HS-5 (cell line): ENCODE results near the gene NFATC4.

Experiments used
- DNase-seq: peaks from one replicate; pipeline ENCODE4 v3.0.0-alpha.2; 2012; ENCODE audit warnings: low read depth

Gene NFATC4

DNA sequence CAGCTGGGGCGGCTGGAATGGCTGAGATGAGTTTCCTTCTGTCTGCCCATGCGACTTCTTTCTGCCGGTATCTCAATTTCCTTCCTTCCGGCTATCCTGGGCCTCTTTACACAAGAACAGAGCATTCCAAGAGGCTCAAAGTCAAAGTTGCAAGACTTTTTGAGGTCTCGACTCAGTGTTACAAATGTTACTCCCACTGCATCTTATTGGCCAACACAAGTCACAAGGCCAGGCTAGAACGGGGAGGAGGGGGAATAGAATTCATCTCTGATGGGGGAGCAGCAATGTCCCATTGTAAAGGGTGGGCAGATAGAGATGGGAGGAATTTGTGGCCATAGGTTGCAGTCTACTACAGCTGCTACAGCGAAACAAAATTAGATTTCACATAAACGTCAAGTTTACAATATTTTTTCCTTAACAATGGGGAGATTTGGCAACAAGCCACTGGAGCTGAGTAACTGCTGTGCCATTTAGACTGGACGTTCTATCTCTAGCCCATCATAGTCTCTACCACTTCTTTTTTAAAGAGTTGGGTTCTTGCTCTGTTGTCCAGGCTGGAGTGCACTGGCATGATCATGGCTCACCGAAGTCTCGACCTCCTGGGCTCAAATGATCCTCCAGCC, 21.4 kb downstream of the NFATC4 start:
- no peak for DNase-seq

DNA sequence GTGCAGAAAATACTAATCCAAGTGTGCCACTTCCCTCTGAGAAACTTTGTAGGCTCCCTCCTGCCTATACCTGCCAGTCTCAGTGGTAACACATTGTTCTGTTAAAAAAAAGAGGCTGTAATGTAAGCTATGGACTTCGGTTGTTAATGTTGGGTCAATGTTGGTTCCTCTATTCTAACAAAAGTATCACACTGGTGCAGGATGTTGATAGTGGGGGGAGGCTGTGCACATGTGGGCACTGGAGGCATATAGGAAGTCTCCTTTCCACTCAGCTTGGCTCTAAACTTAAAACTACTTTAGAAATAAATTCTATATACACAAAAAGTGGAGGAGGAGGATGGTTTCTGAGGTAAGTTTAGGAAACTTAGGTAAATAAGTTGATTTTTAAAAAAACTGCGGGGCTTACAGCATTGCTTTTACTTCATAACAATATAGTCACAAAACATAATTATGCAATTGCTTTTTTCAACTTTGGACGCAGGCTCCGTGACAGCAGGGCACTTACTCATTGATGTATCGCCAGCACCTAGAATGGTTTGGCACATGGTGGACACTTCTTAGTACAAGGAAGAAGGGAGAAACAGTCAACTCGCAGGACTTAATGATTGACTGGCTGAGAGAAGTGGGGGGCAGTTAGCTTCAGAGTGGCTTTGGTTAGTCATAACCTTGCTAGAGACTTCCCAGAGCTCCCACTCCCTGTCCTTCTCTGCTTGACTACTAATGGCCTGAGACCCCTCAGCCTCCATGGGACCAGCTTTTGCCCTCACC, 22.9 kb downstream of the NFATC4 start:
- DNase-seq = no peak

DNA sequence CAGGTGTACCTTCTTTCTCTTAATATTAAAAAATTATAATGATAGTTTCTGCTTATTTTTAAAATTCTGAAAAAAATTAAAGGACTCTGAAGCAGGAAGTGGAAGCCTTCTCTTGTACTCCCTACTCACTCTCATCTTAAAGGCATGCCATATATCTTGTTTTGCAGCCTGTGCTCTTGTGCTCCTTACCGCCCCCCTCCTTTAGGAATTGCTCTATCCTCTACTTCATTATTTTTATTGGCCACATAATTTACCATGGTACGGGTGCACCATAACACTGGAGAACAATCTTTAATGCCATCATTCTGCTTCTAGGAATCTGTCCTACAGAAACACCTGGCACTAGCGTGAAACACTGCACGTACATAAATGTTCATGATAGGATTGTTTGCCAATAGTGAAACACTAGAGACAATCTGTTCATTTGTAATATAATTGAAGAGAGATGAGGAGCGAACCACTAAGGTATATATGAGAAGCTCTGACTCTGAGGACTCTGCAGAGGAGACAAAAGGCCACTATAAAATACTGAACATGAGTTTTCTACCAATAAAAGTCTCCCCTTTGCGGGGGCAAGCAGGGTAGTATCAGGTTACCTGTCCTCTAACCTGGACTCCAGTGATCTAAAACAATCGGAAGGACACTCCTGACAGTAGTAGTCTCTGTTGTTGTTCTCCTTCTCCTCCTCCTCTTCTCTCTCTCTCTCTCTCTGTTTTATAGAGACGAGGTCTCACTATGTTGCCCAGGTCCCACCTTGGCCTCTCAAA, 24.5 kb downstream of the NFATC4 start:
- DNase-seq = no peak

DNA sequence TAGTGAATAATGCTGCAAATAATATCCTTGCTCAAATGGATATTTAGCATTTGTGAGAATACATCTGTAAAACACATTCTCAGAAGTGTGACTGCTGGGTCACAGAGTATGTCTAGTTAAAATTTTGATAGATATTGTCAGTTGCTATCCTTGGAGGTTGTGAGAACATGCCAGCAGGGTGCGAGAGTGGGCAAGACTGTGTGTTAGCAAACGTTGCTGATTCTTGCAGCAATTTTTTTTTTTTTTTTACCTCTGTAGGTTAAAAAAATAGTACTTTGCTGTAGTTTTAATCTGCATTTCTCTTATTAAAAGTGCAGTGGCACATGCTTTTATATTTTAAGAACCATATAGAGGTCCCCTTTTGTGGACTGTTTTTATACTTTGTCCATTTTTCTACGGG, 26.3 kb downstream of the NFATC4 start:
- DNase-seq = no peak

DNA sequence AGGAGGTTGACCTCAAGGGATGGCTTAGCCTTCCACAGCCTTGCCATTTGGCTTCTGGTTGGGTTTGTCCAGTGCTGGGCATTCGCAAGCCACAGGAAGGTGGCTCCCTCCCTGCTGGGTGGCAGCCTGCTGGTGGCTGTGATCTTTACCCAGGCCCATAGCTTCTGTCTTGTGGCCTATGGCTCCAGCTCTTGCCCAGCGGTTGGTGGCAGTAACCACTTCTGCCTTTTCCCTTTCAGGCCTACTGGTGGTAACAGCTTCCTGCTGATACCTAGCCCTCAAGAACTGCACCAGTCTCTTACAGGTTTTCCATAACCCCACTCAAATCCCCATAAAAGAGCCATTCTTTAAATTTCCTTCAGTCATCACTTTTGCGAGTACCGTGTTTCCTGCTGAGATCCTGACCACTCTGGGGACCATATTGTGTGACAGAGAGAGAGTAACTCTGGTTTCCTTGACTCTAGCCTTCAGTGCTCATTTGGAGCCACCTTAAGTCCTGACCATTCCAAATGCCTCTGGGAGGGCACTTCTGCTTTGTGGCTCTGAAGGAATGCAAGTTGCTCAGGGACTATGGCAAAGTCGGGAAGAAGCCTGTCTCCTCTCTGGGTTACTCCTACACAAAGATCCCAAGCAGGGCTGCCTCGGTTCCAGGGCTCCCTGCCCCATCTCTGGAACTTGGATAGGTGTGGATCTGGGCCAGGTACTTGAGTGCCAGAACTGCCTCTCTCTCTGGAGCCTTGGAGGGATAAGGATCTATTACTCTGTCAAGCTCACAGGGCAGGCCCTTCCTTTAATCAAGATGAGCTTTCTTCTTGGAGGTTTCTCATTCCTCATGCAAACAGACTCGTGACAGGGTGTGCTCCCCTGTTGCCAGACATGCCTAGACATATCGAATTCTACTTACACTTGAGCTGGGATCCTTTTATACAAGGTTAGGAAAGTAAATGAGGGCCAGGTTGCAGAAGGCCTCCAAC, 27.9 kb downstream of the NFATC4 start:
- DNase-seq = no peak

DNA sequence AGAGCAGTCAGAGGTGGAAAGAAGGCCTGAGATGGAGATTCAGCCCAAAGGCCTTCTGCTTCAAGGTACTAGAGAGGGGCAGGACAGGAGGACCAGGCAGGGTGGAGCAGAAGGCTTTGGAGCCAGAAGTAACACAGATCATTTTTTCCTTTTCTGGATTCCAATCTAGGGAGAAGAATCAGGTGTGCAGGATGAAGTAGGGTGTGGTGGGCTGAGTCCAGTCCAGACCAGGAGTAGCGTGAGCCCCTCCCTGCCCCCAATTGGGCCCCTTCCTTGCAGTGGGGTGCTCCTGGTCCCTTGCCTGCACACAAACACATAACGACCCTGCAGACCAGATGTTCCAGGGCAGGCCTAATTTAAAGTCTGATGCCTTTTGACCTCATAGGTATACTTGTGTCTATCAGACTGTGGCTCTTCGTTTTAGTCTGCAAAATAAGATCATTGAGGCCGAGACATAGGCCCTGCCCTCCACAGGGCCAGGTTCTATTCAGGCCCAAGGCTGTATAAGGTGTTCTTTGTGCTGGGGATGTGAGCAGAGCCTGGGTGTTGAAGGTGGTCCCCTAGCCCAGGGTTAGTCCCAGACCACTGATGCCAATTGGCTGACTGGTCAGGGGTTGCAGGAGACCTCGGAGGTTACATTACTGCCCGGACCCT, 29.8 kb downstream of the NFATC4 start:
- no peak for DNase-seq

DNA sequence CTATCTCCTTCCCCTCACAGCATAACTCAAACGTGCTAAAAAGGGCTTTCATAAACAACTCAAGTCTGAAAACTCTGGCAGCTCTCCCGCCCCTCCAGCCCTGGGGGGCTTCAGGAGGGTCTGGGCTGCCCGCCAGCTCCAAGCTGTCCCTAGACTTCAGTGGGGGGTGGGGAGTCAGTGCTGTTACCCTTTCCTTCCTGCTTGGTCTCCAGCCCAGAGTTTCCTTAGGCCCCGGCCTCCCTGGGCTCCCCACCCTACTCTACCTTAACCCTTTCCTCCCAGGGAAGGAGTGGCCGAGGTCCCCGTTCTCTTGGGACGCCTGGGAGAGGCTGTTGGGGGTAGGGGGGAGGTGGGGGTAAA, 30.3 kb downstream of the NFATC4 start:
- no peak for DNase-seq

DNA sequence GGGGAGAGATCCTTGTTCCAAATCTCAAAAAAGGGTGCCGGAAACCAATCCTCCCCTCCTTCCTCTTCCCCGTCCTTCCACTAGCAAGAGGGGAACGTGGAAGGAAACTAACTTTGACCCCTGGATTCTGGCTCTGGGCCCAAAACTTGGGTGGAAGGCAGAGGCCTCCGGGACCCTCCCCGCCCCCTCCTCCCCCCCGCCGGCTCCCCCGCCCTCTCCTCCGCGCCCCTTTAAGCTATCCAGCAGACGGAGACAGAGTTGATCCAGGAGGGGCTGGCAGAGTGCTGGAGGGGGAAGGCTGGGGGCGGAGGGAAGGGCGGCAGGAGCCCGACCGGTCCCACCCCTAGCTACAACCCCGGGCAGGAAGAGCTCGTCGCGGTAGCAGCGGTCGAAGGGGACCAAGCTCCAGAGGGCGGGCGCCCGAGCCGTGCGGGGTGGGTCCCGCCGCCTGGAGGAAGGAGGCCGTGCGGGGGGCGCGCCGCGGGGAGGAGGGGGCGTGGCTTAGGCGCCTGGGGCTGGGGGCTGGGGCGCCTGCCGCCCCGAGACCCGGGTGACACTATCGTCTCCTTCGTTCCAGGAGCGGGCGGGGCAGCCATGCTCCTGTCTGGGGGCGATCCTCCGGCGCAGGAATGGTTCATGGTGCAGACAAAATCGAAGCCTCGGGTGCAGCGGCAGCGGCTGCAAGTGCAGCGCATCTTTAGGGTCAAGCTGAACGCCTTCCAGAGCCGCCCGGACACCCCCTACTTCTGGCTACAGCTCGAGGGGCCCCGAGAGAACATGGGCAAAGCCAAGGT, 30.9 kb downstream of the NFATC4 start, which contains the start of gene NYNRIN:
TSS of gene NYNRIN (plus strand) at position 351 of the 794 bp plus-strand sequence. CDS start at position 595, 244 bp downstream.
- DNase-seq = no peak

DNA sequence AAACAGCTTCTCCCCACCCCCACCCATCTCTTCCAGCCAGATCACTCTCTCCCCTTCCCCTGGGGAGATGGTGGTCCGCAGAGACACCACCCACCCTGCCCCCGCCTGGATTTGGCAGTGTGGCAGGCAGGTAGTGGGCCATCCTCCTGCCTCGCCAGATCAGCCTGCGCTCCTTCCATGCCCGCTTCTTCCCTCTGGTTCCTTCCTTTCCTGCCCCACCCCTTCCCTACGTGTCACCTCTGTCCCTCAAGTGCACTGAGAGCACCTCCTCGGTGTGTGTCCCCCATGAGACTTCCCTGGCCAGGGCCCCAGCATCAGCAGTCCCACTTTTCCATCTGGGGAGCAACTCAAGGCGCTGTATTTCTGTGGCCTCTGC, 31.5 kb downstream of the NFATC4 start:
- DNase-seq = no peak

DNA sequence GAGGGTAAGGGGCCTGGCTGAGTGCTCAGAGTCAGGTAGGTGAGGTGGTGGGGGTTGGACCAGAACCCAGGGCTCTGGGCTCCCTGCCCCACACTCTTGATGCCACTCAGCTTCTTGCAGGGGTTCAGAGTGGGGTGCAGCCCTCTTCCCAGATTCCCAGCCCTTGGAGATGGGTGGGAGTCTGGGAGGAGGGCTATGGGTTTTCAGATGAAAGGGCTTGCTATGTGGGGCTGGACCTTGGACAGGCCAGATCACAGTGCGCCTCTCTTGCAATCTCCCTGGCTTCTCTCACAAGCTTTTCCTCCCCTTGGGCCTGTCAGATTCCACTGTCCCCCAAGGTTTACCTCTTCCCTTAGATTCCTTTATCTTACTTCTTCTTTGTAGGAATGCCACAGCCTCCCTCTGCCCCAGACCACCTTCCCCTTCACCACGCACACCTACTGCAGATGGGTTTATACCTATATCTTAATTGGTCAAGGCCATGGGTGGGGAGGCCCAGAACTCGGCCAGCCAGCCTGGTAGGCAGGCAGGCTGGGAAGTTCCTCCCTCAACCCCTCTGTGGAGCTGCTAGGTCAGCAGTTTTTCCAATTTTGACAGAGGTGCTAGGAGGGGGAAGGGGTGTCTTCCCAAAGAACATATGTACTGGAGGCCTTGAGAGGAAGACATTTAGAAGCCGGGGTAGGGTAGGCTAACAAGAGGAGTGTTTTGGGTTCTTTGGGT, 32.2 kb downstream of the NFATC4 start:
- DNase-seq = no peak

DNA sequence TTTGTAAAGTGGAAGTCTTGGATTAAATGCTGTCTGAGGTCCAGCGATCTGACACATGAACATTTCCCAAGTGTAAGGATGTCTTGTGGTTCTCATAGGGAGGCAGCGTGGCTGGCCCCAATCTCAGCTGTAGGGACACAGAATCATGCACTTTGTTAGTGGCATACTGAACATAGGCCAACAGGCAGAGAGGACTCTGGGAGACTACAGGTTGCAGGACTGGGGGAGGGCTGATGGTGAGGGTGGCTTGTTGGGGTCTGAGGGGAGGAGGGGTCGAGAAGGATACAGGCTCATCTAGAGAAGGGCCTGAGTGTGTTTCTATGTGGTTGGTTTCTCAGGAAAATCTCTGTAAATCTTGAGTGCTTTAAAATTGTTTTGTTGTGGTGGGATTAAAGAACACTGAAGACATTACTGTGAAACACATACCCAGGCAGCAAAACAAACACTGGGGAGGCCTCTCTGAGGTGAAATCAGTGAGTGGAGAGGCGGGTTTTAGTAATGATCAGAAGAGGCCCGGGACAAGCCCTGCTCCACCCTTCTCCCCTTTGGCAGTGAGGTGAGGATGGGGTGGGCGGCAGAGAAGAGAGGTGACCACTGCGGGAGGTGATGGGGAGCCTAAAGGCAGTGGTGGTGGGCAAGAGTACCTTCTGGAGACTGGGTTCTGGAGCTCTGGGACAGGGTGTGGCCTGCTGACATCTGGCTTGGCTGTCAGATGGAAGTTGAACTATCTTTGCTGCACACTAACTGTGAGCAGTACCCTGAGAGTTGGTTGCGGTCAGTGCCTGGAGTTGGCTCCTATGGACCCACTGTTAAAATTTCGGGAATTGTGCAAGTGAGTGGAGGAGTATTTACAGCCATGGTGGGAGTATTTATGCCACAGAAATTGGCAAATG, 34.1 kb downstream of the NFATC4 start:
- no peak for DNase-seq

DNA sequence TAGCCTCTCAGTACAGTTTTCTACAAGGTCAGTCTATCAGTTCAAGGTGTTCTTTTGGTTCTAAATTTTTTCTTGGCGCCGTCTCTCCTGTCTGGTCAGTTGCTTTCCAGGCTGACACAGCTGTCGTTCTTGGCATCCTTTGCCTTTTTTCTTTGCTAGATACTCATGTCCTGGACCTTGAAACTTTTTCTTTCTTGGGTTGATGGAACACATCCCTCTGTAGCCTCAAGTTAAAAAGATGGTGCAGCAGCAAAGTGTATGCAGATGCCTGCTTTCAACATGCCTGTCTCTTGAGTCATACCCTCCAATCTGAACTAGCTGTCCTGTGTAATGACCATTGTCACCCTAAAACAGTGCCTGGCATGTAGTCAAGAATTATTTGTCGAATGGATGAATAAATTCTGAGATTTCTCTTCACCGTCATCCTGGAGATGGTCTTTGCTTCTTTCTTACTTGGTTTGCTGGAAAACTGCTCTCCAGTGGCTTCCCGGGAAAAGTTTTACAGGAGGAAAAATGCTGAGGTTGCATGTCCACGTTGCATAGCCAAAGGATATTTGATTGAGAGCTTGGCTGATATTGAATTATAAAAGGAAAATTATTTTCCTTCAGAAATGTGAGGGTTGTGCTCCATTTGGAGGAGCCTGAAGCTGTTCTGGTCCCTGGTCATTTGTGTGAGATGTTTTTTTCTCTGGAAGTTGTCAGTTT, 35.5 kb downstream of the NFATC4 start:
- DNase-seq = no peak

DNA sequence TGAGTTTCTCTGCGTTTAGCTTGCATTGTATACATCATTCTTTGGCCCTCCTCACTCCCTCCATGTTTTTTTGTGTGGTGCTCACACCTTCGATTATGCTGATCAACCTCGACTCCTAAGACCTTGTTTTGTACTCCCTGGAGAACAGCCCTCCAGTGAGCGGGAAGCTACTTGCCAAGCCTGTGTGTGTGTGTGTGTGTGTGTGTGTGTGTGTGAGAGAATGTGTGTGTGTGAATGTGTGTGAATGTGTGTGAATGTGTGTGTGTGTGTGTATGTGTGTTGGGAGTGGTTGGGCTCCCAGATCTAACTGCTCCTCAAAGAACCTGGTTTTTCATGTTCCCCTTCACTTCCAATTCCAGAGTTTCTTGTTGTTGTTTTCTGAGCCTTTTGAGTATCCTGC, 36.8 kb downstream of the NFATC4 start:
- no peak for DNase-seq

DNA sequence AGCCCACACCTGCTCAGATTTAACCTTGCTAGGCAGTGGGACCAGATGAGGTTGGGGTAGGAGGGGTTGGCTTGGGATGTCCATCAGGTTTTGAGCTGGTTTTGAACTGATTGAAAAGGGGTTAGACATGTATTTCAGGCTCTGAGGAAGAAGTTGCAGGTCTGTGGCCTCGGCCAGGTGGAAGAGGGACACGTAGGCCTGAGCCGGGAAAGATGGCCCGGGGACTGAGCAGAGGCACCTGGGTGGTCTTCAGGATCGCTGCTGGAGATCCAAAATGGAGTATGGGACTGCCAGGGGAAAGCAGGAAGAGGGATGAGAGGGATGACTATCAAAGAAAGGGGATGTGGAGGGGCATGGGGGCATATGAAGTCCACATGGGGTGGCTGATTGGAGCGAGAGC, 38.4 kb downstream of the NFATC4 start:
- DNase-seq = no peak

DNA sequence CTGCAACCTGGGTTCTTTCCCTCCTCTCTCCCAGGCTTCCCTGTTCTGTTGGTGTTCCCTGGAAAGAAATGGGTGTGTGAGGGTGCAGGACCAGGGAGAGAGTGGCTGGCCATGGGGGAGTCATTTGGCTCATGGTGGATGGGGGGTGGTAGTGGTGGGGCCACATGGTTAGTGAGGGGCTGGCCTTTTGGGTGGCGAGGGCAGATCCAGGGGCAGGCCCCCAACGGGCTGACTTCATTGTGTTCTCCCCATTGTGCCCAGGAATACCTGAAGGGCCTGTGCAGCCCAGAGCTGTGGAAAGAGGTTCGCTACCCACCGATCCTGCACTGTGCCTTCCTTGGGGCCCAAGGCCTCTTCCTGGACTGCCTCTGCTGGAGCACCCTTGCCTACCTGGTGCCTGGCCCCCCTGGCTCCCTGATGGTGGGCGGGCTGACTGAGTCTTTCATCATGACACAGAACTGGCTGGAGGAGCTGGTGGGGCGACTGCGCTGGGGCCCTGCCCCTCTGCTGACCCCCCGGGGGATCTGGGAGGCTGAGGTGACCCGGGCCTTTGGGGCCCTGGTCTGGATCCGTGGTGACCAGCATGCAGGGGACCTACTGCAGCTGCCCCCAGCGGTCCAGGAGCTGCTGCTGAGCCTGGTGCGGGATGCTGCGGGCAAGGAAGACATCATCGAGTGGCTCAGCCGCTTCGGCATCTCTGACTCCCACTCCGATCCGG, 39.8 kb downstream of the NFATC4 start:
- DNase-seq = no peak

DNA sequence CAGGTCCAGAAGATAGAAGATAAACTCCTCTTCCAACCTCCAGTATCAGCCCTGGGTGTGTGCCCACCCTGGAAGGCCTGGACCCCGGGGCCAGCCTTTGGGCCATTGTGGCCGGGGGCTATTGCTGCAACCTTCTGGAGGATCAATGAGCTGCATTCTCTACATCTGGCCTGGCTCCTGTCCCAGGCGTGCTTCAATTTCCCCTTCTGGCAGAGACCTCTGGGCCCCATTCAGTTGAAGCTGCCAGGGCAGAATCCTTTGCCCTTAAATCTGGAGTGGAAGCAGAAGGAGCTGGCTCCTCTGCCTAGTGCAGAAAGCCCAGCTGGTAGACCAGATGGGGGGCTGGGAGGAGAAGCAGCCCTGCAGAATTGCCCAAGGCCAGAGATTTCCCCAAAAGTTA, 40.8 kb downstream of the NFATC4 start:
- no peak for DNase-seq

DNA sequence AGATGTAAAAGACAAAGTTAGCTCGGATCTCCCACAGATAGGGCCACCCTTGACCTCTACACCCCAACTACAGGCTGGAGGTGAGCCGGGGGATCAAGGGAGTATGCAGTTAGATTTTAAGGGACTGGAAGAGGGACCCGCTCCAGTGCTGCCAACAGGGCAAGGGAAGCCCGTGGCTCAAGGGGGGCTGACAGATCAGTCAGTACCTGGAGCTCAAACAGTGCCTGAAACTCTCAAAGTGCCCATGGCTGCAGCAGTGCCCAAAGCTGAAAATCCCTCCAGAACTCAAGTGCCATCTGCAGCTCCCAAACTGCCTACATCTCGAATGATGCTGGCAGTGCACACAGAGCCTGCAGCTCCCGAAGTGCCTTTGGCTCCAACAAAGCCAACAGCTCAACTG, 41.2 kb downstream of the NFATC4 start:
- no peak for DNase-seq

DNA sequence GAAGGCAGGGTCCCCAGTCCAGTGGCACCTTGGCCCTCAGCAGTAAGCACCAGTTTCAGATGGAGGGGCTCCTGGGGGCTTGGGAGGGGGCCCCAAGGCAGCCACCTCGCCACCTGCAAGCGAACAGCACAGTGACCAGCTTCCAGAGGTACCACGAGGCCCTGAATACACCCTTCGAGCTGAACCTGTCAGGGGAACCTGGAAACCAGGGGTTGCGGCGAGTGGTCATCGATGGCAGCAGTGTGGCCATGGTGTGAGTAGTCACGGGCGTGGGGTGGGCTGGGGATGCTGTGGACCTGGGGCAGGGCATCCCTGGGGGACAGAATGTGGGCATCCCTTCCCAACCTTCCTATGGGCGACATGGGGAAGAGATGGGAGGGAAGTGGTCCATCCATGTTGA, 42.0 kb downstream of the NFATC4 start:
- DNase-seq = no peak
